Mesenchymal stem cell (in vitro differentiated cells and primary cell): ENCODE data around the gene HNRNPUL1.
A peak's percentile ranks its signal among the peaks of the same experiment; 100 is the strongest.

ENCODE experiments used
- DNase-seq: peaks from one replicate; pipeline ENCODE4 v3.0.0-alpha.2; 2013
- H2AFZ ChIP-seq: one replicate; pipeline ENCODE4 v1.6.1; 2013; ENCODE audit warnings: low read depth, mild to moderate bottlenecking, control low read depth, inconsistent platforms, low read length, moderate library complexity
- H2AK5ac ChIP-seq: 2 replicates; pipeline ENCODE4 v1.6.1; 2013; ENCODE audit warnings: low read length, moderate library complexity, mild to moderate bottlenecking, inconsistent platforms; ENCODE audit not compliant: severe bottlenecking
- H2BK120ac ChIP-seq: one replicate; pipeline ENCODE4 v1.6.1; 2013; ENCODE audit warnings: low read depth, mild to moderate bottlenecking, inconsistent platforms, low read length, moderate library complexity
- H2BK12ac ChIP-seq, 2 experiments: one replicate each; pipeline ENCODE4 v1.6.1; 2013; ENCODE audit warnings: inconsistent platforms in 2 of 2, low read length in 2 of 2, mild to moderate bottlenecking in 2 of 2, moderate library complexity in 2 of 2, control low read depth in 1 of 2
- H2BK15ac ChIP-seq: one replicate; pipeline ENCODE4 v1.6.1; 2013; ENCODE audit warnings: mild to moderate bottlenecking, low read depth, inconsistent platforms; ENCODE audit not compliant: poor library complexity, severe bottlenecking
- H2BK5ac ChIP-seq: 2 replicates; pipeline ENCODE4 v1.6.1; 2013; ENCODE audit warnings: low read depth, mild to moderate bottlenecking, low read length, control low read depth, inconsistent platforms; ENCODE audit not compliant: poor library complexity, severe bottlenecking
- H3K14ac ChIP-seq, 2 experiments: one replicate each; pipeline ENCODE4 v1.6.1; 2013; ENCODE audit warnings: inconsistent platforms in 2 of 2, low read length in 2 of 2, control low read depth in 1 of 2, mild to moderate bottlenecking in 1 of 2, moderate library complexity in 1 of 2
- H3K18ac ChIP-seq, 2 experiments: one replicate each; pipeline ENCODE4 v1.6.1; 2013; ENCODE audit warnings: inconsistent platforms in 2 of 2, low read length in 2 of 2, control low read depth in 1 of 2, low read depth in 1 of 2, mild to moderate bottlenecking in 1 of 2
- H3K23ac ChIP-seq, 2 experiments: one replicate each; pipeline ENCODE4 v1.6.1; 2013; ENCODE audit warnings: inconsistent platforms in 2 of 2, low read length in 2 of 2, mild to moderate bottlenecking in 2 of 2, moderate library complexity in 2 of 2, control low read depth in 1 of 2
- H3K27ac ChIP-seq: 2 replicates; pipeline ENCODE4 v1.5.1; 2013; ENCODE audit warnings: mild to moderate bottlenecking, moderate library complexity, low read length, control low read depth, inconsistent platforms; ENCODE audit not compliant: poor library complexity, severe bottlenecking
- H3K27me3 ChIP-seq, 2 experiments: 2 replicates each; pipeline versions ENCODE4 v1.6.1 to v1.7.0; 2013; ENCODE audit warnings: low read length in 2 of 2, mild to moderate bottlenecking in 2 of 2, moderate library complexity in 2 of 2, control low read depth in 1 of 2, inconsistent platforms in 1 of 2; ENCODE audit not compliant: control insufficient read depth in 1 of 2, insufficient read depth in 1 of 2
- H3K36me3 ChIP-seq, 2 experiments: 2 replicates each; pipeline versions ENCODE4 v1.6.1 to v1.7.0; 2013; ENCODE audit warnings: low read length in 2 of 2, control low read depth in 1 of 2, inconsistent platforms in 1 of 2, low read depth in 1 of 2, mild to moderate bottlenecking in 1 of 2; ENCODE audit not compliant: insufficient read depth in 2 of 2, control insufficient read depth in 1 of 2
- H3K4ac ChIP-seq, 2 experiments: one replicate each; pipeline ENCODE4 v1.6.1; 2013; ENCODE audit warnings: inconsistent platforms in 2 of 2, low read length in 2 of 2, mild to moderate bottlenecking in 2 of 2, moderate library complexity in 2 of 2, control low read depth in 1 of 2, low read depth in 1 of 2
- H3K4me1 ChIP-seq: 2 replicates; pipeline ENCODE4 v1.6.1; 2013; ENCODE audit warnings: low read depth, low read length, control low read depth; ENCODE audit not compliant: control insufficient read depth, insufficient read depth
- H3K4me2 ChIP-seq: 2 replicates; pipeline ENCODE4 v1.6.1; 2013; ENCODE audit warnings: low read length, mild to moderate bottlenecking, inconsistent platforms; ENCODE audit not compliant: poor library complexity, severe bottlenecking
- H3K4me3 ChIP-seq, 2 experiments: 2 replicates each; pipeline versions ENCODE4 v1.5.1 to v1.7.0; 2013; ENCODE audit warnings: low read length in 2 of 2, mild to moderate bottlenecking in 2 of 2, control low read depth in 1 of 2, low read depth in 1 of 2; ENCODE audit not compliant: insufficient read depth in 1 of 2
- H3K79me1 ChIP-seq: replicated peaks from 2 replicates; pipeline ENCODE4 v1.6.1; 2013; ENCODE audit warnings: mild to moderate bottlenecking, control low read depth, low read length, inconsistent platforms; ENCODE audit not compliant: poor library complexity, severe bottlenecking
- H3K9ac ChIP-seq: 2 replicates; pipeline ENCODE4 v1.7.0; 2013; ENCODE audit warnings: mild to moderate bottlenecking, low read length, moderate library complexity
- H3K9me3 ChIP-seq: 2 replicates; pipeline ENCODE4 v1.7.0; 2013; ENCODE audit warnings: mild to moderate bottlenecking, low read length; ENCODE audit not compliant: control insufficient read depth
- H4K8ac ChIP-seq: one replicate; pipeline ENCODE4 v1.6.1; 2013; ENCODE audit warnings: inconsistent platforms, mild to moderate bottlenecking, low read length, moderate library complexity
- H4K91ac ChIP-seq: one replicate; pipeline ENCODE4 v1.6.1; 2013; ENCODE audit warnings: mild to moderate bottlenecking, low read length, inconsistent platforms
- WGBS: methylation state at CpG from one replicate; pipeline ENCODE4 v1.1.7; 2013; ENCODE audit warnings: mixed read lengths; 5-methylcytosine and 5-hydroxymethylcytosine counted together

HNRNPUL1 gene

DNA sequence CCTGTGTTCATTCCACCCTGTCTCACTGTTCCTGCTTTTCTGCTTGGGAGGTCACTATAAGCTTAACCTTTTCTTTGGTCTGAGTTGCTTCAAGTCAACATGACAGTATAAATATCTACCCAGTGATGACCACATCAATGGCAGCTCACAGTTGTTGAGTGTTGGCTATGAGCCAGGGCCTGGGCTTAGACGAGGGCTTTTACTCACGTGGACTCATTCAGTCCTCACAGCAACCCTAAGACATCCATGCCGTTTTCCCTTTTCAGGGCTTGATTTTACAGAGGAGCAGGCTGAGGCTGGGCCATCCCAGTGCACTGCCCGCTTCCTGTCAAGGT is 35.5 kb downstream of the HNRNPUL1 start:
- Histone ChIP-seq H3K4ac (no peak overlapping the region), H3K4me1 (peaks cover 26% of the 10 kb centered on the region), H2AK5ac (no peak overlapping the region), H3K36me3 (peaks cover 78 to 94% of the 10 kb centered on the region in 2 experiments), H2BK15ac (no peak overlapping the region), H3K9ac (peak overlapping the region; percentile 91), H3K9me3 (no peaks in the 10 kb centered on the region), H4K91ac (no peak overlapping the region), H2BK120ac (no peak overlapping the region), H3K27ac (peak overlapping the region; percentile 44), H2BK12ac (no peak overlapping the region), H4K8ac (no peak overlapping the region), H3K27me3 (no peaks in the 10 kb centered on the region), H3K79me1 (peaks cover 42% of the 10 kb centered on the region), H3K23ac (no peak overlapping the region), H3K18ac (no peak overlapping the region), H2AFZ (no peak overlapping the region), H2BK5ac (no peak overlapping the region), H3K4me3 (no peak overlapping the region), H3K4me2 (no peak overlapping the region), H3K14ac (no peak overlapping the region)
- peak; percentile 97 for DNase-seq
- WGBS, result 42% methylated on average over 4 of the region's 4 CpGs

DNA sequence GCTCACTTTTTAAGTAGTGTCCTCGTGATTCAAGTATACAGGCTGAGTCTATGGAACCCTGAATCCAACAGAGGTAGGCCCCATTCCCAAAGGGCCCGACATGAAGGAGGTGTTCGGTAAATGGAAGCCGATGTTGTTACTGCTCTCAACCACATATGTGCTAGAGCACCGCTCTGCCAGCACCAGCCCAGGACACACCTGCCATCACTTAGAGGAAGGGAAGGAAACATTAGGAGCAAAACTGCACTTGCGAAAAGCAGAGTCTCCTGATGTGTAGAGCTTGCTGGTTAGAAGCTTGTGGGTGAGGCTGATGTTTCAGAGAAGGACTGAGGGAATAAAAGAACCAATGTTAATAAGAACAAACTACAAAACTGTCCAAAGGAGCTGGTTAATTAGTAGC is 36.4 kb downstream of the HNRNPUL1 start:
- Histone ChIP-seq H3K27ac (no peak overlapping the region), H3K4me2 (no peak overlapping the region), H3K4me1 (peaks cover 26% of the 10 kb centered on the region), H3K36me3 (peaks cover 83 to 93% of the 10 kb centered on the region in 2 experiments), H3K23ac (no peak overlapping the region), H3K9ac (peak overlapping the region; percentile 91), H4K91ac (no peak overlapping the region), H3K27me3 (no peaks in the 10 kb centered on the region), H2AFZ (no peak overlapping the region), H3K4ac (no peak overlapping the region), H2BK120ac (no peak overlapping the region), H2BK12ac (no peak overlapping the region), H4K8ac (no peak overlapping the region), H2BK5ac (no peak overlapping the region), H3K4me3 (no peak overlapping the region), H2BK15ac (no peak overlapping the region), H3K9me3 (no peaks in the 10 kb centered on the region), H3K18ac (no peak overlapping the region), H3K14ac (no peak overlapping the region), H3K79me1 (peaks cover 43% of the 10 kb centered on the region), H2AK5ac (no peak overlapping the region)
- no peak for DNase-seq
- WGBS, result 99% methylated on average over 6 of the region's 6 CpGs

GRCh38 chr19:41302624-41303351 is 38.6 kb downstream of the HNRNPUL1 start:
- WGBS, result 97% methylated on average over 18 of the region's 21 CpGs

GRCh38 chr19:41303954-41304353 is 39.8 kb downstream of the HNRNPUL1 start:
- no peak overlapping the region for H3K14ac ChIP-seq
- H3K36me3 ChIP-seq, result peaks cover 72 to 85% of the 10 kb centered on the region in 2 experiments
- H2BK120ac ChIP-seq, result no peak overlapping the region
- H3K4me2 ChIP-seq, result no peak overlapping the region
- no peak for DNase-seq
- no peaks in the 10 kb centered on the region for H3K9me3 ChIP-seq
- H4K91ac ChIP-seq, result no peak overlapping the region
- no peak overlapping the region for H2BK12ac ChIP-seq
- H3K27me3 ChIP-seq, result no peaks in the 10 kb centered on the region
- no peak overlapping the region for H3K18ac ChIP-seq
- H3K4ac ChIP-seq, result no peak overlapping the region
- H2AK5ac ChIP-seq, result no peak overlapping the region
- H2BK5ac ChIP-seq, result no peak overlapping the region
- no peak overlapping the region for H2AFZ ChIP-seq
- 100% methylated on average over 9 of the region's 14 CpGs for WGBS
- no peak overlapping the region for H3K27ac ChIP-seq
- H3K79me1 ChIP-seq, result peaks cover 38% of the 10 kb centered on the region
- peaks cover 19% of the 10 kb centered on the region for H3K4me1 ChIP-seq
- H3K9ac ChIP-seq, result no peak overlapping the region
- H3K23ac ChIP-seq, result no peak overlapping the region
- peak overlapping the region; percentile 71 for H2BK15ac ChIP-seq
- H3K4me3 ChIP-seq, result no peak overlapping the region
- H4K8ac ChIP-seq, result no peak overlapping the region

More at GRCh38 chr19:41302624-41303351, 38.6 kb downstream of the HNRNPUL1 start:
- H4K91ac ChIP-seq, result no peak overlapping the region
- H3K4me3 ChIP-seq, result no peak overlapping the region
- H2AFZ ChIP-seq, result no peak overlapping the region
- H3K27ac ChIP-seq, result no peak overlapping the region
- no peak overlapping the region for H3K14ac ChIP-seq
- H3K79me1 ChIP-seq, result peaks cover 38% of the 10 kb centered on the region
- peaks cover 19% of the 10 kb centered on the region for H3K4me1 ChIP-seq
- no peak overlapping the region for H2BK5ac ChIP-seq
- no peak overlapping the region for H2BK120ac ChIP-seq
- H2BK12ac ChIP-seq, result no peak overlapping the region
- DNase-seq, result no peak
- no peak overlapping the region for H2AK5ac ChIP-seq
- no peak overlapping the region for H3K18ac ChIP-seq
- no peaks in the 10 kb centered on the region for H3K9me3 ChIP-seq
- no peak overlapping the region for H3K4ac ChIP-seq
- no peak overlapping the region for H3K9ac ChIP-seq
- H3K27me3 ChIP-seq, result no peaks in the 10 kb centered on the region
- no peak overlapping the region for H4K8ac ChIP-seq
- no peak overlapping the region for H3K4me2 ChIP-seq
- H3K36me3 ChIP-seq, result peaks cover 76 to 92% of the 10 kb centered on the region in 2 experiments
- no peak overlapping the region for H3K23ac ChIP-seq
- H2BK15ac ChIP-seq, result no peak overlapping the region
